ENCODE results near the gene PHOX2A. TPM values are rescaled to one million over a fixed set of nuclear protein-coding genes. Genes with fewer than 3 reads are reported as not detected.
A peak's percentile ranks its signal among the peaks of the same experiment; 100 is the strongest.

PHOX2A gene
- total and polyA plus RNA-seq, 3 donors from 2014 or later, result 1.3 to 2.0 (median 1.6) TPM

DNA sequence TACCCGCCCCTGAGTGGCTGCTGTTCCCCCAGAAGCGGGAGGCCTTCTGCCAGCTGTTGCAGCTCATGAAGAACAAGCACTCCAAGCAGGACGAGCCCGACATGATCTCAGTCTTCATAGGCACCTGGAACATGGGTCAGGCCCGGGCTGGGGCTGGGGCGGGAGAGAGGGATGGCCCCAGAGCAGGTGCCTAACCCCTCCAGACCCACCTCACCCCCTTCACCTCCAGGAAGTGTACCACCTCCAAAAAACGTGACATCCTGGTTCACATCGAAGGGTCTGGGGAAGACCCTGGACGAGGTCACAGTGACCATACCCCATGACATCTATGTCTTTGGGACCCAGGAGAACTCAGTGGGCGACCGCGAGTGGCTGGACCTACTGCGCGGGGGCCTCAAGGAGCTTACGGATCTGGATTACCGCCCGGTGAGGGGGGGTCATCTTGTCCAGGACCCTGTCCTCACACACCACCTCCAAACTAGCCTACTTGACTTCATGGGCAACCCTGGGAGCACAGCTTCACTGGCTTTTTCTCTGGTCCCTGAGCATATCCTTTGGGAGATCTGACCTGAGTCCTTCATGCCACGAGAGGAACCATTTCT lies 13.1 kb downstream of the PHOX2A start:
- TF ChIP-seq POLR2A (IDR thresholded peaks at IDR 0.05), result no peak
- TF ChIP-seq, protein P1, sequence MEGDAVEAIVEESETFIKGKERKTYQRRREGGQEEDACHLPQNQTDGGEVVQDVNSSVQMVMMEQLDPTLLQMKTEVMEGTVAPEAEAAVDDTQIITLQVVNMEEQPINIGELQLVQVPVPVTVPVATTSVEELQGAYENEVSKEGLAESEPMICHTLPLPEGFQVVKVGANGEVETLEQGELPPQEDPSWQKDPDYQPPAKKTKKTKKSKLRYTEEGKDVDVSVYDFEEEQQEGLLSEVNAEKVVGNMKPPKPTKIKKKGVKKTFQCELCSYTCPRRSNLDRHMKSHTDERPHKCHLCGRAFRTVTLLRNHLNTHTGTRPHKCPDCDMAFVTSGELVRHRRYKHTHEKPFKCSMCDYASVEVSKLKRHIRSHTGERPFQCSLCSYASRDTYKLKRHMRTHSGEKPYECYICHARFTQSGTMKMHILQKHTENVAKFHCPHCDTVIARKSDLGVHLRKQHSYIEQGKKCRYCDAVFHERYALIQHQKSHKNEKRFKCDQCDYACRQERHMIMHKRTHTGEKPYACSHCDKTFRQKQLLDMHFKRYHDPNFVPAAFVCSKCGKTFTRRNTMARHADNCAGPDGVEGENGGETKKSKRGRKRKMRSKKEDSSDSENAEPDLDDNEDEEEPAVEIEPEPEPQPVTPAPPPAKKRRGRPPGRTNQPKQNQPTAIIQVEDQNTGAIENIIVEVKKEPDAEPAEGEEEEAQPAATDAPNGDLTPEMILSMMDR (IDR thresholded peaks at IDR 0.05), result no peak
- no peaks in the 10 kb centered on the region for H3K27me3 ChIP-seq
- H3K4me3 ChIP-seq, result no peak overlapping the region
- intact Hi-C loops (cut with DNase I; ENCODE audit: low total_unique reads), result no loop called here
- WGBS, 2 donors, result 92 to 95% methylated on average over 3 to 18 of the region's 18 CpGs
- H3K27ac ChIP-seq, result no peak overlapping the region
- no peaks in the 10 kb centered on the region for H3K36me3 ChIP-seq (ENCODE audit: low read depth, missing control alignments)
- peak; percentile 10 for DNase-seq
- H3K4me1 ChIP-seq, result no peaks in the 10 kb centered on the region
- H3K9me3 ChIP-seq, result no peaks in the 10 kb centered on the region

GRCh38 chr11:72229925-72230763 lies 13.8 kb downstream of the PHOX2A start:
- H3K9me3 ChIP-seq, result no peaks in the 10 kb centered on the region
- H3K27ac ChIP-seq, result no peak overlapping the region
- WGBS, 2 donors, result 94% methylated on average over 18 to 21 of the region's 21 CpGs
- no peaks in the 10 kb centered on the region for H3K36me3 ChIP-seq (ENCODE audit: low read depth, missing control alignments)
- H3K27me3 ChIP-seq, result no peaks in the 10 kb centered on the region
- TF ChIP-seq, protein P1 (IDR thresholded peaks at IDR 0.05), result no peak
- TF ChIP-seq POLR2A (IDR thresholded peaks at IDR 0.05), result no peak
- peak; percentile 11 for DNase-seq
- H3K4me3 ChIP-seq, result no peak overlapping the region
- intact Hi-C loops (cut with DNase I; ENCODE audit: low total_unique reads), result no loop called here
- peaks cover 6% of the 10 kb centered on the region for H3K4me1 ChIP-seq

GRCh38 chr11:72229336-72229924 lies 14.5 kb downstream of the PHOX2A start:
- no peak for TF ChIP-seq POLR2A (IDR thresholded peaks at IDR 0.05)
- TF ChIP-seq, protein P1 (IDR thresholded peaks at IDR 0.05), result no peak
- H3K4me1 ChIP-seq, result peaks cover 8% of the 10 kb centered on the region
- no peak overlapping the region for H3K4me3 ChIP-seq
- no peaks in the 10 kb centered on the region for H3K36me3 ChIP-seq (ENCODE audit: low read depth, missing control alignments)
- no peak overlapping the region for H3K27ac ChIP-seq
- 92 to 96% methylated on average over 4 to 8 of the region's 8 CpGs for WGBS, 2 donors
- intact Hi-C loops (cut with DNase I; ENCODE audit: low total_unique reads), result no loop called here
- no peaks in the 10 kb centered on the region for H3K27me3 ChIP-seq
- no peaks in the 10 kb centered on the region for H3K9me3 ChIP-seq
- peak; percentile 10 for DNase-seq

DNA sequence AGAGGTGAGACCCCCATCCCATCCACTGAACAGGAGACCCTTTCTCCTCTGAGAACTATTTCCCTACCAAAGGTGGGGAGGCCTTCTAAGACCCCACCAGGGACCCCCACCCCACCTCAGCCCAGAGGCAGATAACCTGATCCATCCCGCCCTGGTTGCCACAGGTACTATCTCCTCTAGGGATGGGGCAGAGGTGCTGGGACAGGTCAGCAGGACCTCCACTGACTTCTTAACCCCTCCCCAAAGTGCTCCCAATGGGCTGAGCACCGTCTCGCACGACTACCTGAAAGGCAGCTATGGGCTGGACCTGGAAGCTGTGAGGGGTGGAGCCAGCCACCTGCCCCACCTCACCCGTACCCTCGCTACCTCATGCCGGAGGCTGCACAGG lies 15.1 kb downstream of the PHOX2A start:
- Histone ChIP-seq H3K27me3 (no peaks in the 10 kb centered on the region), H3K27ac (no peak overlapping the region), H3K4me1 (peaks cover 8% of the 10 kb centered on the region), H3K9me3 (no peaks in the 10 kb centered on the region), H3K36me3 (ENCODE audit: low read depth, missing control alignments) (no peaks in the 10 kb centered on the region), H3K4me3 (no peak overlapping the region)
- 95 to 100% methylated on average over 6 to 7 of the region's 7 CpGs for WGBS, 2 donors
- TF ChIP-seq, protein P1 (IDR thresholded peaks at IDR 0.05), result no peak
- no peak for TF ChIP-seq POLR2A (IDR thresholded peaks at IDR 0.05)
- DNase-seq, result peak; percentile 9
- intact Hi-C loops (cut with DNase I; ENCODE audit: low total_unique reads), result no loop called here
